OCI-LY3 (cell line): ENCODE results near the gene NPC1.

Experiments used
- H2AFZ ChIP-seq: fragments of 200-600, 300-600 bp; shearing (Covaris generic); 2 replicates; pipeline ENCODE4 v1.6.0; 2014; ENCODE audit warnings: antibody characterized with exemption, low read depth, low read length
- H3K27ac ChIP-seq: fragments of 200-600, 300-600 bp; sonication (generic); 2 replicates; pipeline ENCODE4 v1.5.1; 2014; ENCODE audit warnings: mild to moderate bottlenecking, low read length, moderate library complexity, mixed read lengths
- H3K27me3 ChIP-seq: fragments of 200-600, 300-600 bp; sonication (generic); 2 replicates; pipeline ENCODE4 v1.6.1; 2014; ENCODE audit warnings: low read depth, low read length, mixed read lengths
- H3K36me3 ChIP-seq: fragments of 200-600, 300-600 bp; sonication (generic); replicated peaks from 2 replicates; pipeline ENCODE3; 2014; ENCODE audit warnings: low read depth, low read length, mixed read lengths
- H3K4me1 ChIP-seq: fragments of 300-600, 200-600 bp; sonication (generic); 2 replicates; pipeline ENCODE4 v1.6.1; 2014; ENCODE audit warnings: low read length, mixed read lengths
- H3K4me2 ChIP-seq: fragments of 200-600, 300-600 bp; sonication (generic); 2 replicates; pipeline ENCODE4 v1.6.1; 2014; ENCODE audit warnings: low read length, mixed read lengths
- H3K4me3 ChIP-seq: fragments of 300-600, 200-600 bp; sonication (generic); 2 replicates; pipeline ENCODE4 v1.5.1; 2014; ENCODE audit warnings: antibody characterized with exemption, mild to moderate bottlenecking, low read length, moderate library complexity
- H3K79me2 ChIP-seq: fragments of 300-600, 200-600 bp; shearing (Covaris generic); 2 replicates; pipeline ENCODE4 v1.6.1; 2014; ENCODE audit warnings: mild to moderate bottlenecking, low read length, mixed read lengths
- H3K9ac ChIP-seq: fragments of 300-600, 200-600 bp; shearing (Covaris generic); 2 replicates; pipeline ENCODE4 v1.6.0; 2014; ENCODE audit warnings: mild to moderate bottlenecking, low read length, moderate library complexity
- H3K9me3 ChIP-seq: fragments of 200-600, 300-600 bp; shearing (Covaris generic); 2 replicates; pipeline ENCODE4 v1.6.1; 2014; ENCODE audit warnings: low read length, mixed read lengths; ENCODE audit not compliant: insufficient read depth
- H4K20me1 ChIP-seq: fragments of 200-600, 300-600 bp; sonication (generic); 2 replicates; pipeline ENCODE4 v1.6.1; 2016; ENCODE audit warnings: low read length, mixed read lengths; ENCODE audit not compliant: insufficient read depth
- EZH2phosphoT487 ChIP-seq: fragments of 200-600 bp; shearing (Covaris generic); IDR thresholded peaks from 2 replicates; pipeline ENCODE4 v1.6.1; 2018; ENCODE audit warnings: antibody characterized with exemption, mixed run types, low read depth
- TF ChIP-seq, protein P1 (sequence below): fragments of 200-600, 300-600 bp; sonication (generic); IDR thresholded peaks from 2 replicates; pipeline ENCODE4 v1.5.1; 2014; ENCODE audit warnings: antibody characterized with exemption, low read length, low read depth

Gene NPC1

DNA sequence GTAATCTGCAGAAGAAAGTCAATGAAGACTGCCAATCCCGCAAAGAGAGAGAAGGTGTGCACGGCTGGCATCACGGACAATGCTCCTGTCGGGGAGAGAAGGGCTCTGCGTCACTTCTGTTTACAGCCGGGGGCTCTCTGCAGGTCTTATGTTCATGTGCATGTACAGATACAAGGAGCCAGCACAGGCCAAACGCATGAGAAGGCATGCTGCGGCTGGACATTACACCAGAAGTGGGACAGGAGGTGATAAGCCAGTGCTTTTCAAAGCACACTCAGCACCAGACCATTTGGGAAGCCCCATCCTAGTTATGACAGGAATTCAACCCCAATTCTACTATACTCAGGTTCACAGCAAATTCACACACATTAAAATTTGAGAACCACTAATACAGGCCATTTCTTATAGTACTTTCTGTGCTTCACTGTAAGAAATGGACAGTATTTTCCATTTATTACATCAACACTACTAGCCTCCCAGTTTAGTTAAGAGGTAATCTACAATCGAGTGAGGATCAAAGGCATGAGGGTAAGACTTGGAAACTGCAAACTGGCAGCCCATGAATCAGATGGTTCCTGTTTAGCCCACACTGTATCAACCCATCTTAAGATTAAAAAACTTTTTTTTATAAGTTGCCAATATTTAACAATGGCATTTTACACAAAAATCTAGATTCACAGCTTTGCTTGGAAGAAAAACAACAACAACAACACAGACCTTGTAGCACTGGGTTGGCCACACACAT, 44.8 kb downstream of the NPC1 start:
- TF ChIP-seq, protein P1, sequence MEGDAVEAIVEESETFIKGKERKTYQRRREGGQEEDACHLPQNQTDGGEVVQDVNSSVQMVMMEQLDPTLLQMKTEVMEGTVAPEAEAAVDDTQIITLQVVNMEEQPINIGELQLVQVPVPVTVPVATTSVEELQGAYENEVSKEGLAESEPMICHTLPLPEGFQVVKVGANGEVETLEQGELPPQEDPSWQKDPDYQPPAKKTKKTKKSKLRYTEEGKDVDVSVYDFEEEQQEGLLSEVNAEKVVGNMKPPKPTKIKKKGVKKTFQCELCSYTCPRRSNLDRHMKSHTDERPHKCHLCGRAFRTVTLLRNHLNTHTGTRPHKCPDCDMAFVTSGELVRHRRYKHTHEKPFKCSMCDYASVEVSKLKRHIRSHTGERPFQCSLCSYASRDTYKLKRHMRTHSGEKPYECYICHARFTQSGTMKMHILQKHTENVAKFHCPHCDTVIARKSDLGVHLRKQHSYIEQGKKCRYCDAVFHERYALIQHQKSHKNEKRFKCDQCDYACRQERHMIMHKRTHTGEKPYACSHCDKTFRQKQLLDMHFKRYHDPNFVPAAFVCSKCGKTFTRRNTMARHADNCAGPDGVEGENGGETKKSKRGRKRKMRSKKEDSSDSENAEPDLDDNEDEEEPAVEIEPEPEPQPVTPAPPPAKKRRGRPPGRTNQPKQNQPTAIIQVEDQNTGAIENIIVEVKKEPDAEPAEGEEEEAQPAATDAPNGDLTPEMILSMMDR: no peak
- TF ChIP-seq EZH2phosphoT487: no peak
- peaks cover 22% of the 10 kb centered on the region for H4K20me1 ChIP-seq
- H3K4me3 ChIP-seq: no peak overlapping the region
- H3K4me2 ChIP-seq: peak overlapping the region; percentile 57; the same call in 1 of the 2 replicates
- peaks cover 28% of the 10 kb centered on the region for H3K4me1 ChIP-seq
- H3K36me3 ChIP-seq: peaks cover 60% of the 10 kb centered on the region
- no peak overlapping the region for H3K9ac ChIP-seq
- no peaks in the 10 kb centered on the region for H3K9me3 ChIP-seq
- no peaks in the 10 kb centered on the region for H3K27me3 ChIP-seq
- no peaks in the 10 kb centered on the region for H3K79me2 ChIP-seq
- no peak overlapping the region for H2AFZ ChIP-seq
- no peak overlapping the region for H3K27ac ChIP-seq

DNA sequence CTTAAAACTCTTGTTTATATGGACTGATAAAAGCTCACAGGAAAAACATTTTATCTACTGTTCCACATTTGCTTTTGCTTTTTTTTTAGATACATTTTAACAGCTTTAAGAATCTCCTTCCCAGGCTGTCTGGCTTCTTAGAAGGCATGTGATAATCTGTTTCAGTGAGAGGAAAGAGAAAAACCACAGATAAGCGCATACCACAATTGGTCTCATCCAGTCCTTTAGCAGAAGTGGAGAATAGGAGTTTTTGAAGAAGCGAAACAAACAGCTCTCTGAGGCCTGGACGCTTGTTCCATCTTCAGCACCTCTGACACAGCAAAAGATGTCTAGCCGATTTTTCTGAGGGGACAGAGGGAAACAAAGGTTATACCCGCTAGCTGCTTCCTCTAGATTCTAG, 45.4 kb downstream of the NPC1 start:
- no peak overlapping the region for H3K9ac ChIP-seq
- H3K36me3 ChIP-seq: peaks cover 66% of the 10 kb centered on the region
- H3K9me3 ChIP-seq: no peaks in the 10 kb centered on the region
- peak overlapping the region; percentile 57 for H3K4me2 ChIP-seq
- H3K79me2 ChIP-seq: no peaks in the 10 kb centered on the region
- no peak overlapping the region for H2AFZ ChIP-seq
- no peak overlapping the region for H3K27ac ChIP-seq
- no peak overlapping the region for H3K4me3 ChIP-seq
- H3K27me3 ChIP-seq: no peaks in the 10 kb centered on the region
- H3K4me1 ChIP-seq: peaks cover 28% of the 10 kb centered on the region
- peaks cover 22% of the 10 kb centered on the region for H4K20me1 ChIP-seq
- no peak for TF ChIP-seq EZH2phosphoT487
- TF ChIP-seq, protein P1: no peak

DNA sequence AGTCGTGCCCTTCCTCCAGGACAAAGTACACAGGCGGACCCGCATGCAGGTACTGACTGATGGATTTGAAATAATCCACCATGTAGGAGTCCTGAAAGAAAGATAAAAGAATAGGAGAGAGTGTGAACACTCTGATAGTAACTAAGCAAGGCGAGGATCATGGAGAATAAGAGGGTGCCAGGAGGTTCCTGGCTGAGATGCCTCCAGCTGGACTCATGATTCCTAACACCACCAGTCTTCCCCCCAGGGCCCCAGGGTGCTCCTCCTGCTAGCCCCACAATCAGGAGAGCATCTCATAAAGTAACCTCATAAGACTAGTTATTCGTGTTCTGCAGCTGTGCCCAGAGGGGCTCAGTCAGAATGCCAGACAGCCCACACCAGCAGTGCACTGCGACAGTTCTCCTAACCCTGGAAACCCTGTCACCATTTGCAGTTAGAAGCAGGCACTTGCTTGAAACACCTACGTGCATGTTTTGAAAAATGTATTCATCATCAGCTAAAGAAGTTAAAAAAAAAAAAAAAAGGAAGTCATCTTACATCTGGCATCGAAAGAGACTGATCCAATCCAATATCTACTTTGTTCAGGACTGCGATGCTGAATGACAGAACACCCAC, 46.3 kb downstream of the NPC1 start:
- Histone ChIP-seq H3K36me3 (peaks cover 75% of the 10 kb centered on the region), H3K27ac (no peak overlapping the region), H3K4me2 (peak overlapping the region; percentile 57), H2AFZ (no peak overlapping the region), H3K4me1 (peaks cover 28% of the 10 kb centered on the region), H3K79me2 (no peaks in the 10 kb centered on the region), H3K9ac (no peak overlapping the region), H3K9me3 (no peaks in the 10 kb centered on the region), H3K4me3 (no peak overlapping the region), H3K27me3 (no peaks in the 10 kb centered on the region), H4K20me1 (peaks cover 22% of the 10 kb centered on the region)
- TF ChIP-seq EZH2phosphoT487: no peak
- TF ChIP-seq, protein P1: no peak

DNA sequence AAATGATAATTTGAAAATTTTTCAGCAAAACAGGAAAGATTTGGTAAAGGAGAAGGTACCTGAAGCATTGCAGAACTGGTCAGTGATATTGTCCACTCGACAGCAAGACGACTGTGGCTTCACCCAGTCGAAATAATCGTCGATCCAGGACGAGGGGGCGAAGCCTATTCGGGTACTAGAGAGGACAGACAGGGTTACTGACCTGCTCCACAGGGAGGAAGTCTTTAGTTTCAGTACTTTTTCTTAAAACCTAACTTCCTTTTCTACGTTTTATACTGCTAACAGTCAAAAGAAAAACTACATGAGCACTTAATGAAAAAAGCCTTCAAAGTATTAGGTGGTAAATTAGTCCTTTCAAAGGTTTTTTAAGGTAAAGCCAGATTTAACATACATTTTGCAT, 47.0 kb downstream of the NPC1 start:
- Histone ChIP-seq H3K79me2 (no peaks in the 10 kb centered on the region), H3K4me3 (no peak overlapping the region), H3K27ac (no peak overlapping the region), H2AFZ (no peak overlapping the region), H3K9me3 (no peaks in the 10 kb centered on the region), H3K4me1 (peaks cover 28% of the 10 kb centered on the region), H3K4me2 (peak overlapping the region; percentile 33), H4K20me1 (peaks cover 22% of the 10 kb centered on the region), H3K36me3 (peaks cover 78% of the 10 kb centered on the region), H3K27me3 (no peaks in the 10 kb centered on the region), H3K9ac (no peak overlapping the region)
- TF ChIP-seq, protein P1: no peak
